DOHH2 (cell line): ENCODE results near the gene BCO2.

ENCODE experiments used
- EZH2phosphoT487 ChIP-seq: fragments of 200-600 bp; sonication (generic); IDR thresholded peaks from 2 replicates; pipeline ENCODE4 v1.6.1; 2017; ENCODE audit warnings: borderline replicate concordance, mild to moderate bottlenecking, antibody characterized with exemption, low read length, moderate library complexity, mixed read lengths
- TF ChIP-seq, protein P1 (sequence below): fragments of 200-600 bp; sonication (generic); IDR thresholded peaks from one replicate; pipeline ENCODE4 v1.5.1; 2014; ENCODE audit warnings: antibody characterized with exemption, mild to moderate bottlenecking, low read depth, low read length; ENCODE audit not compliant: poor library complexity, severe bottlenecking

DNA sequence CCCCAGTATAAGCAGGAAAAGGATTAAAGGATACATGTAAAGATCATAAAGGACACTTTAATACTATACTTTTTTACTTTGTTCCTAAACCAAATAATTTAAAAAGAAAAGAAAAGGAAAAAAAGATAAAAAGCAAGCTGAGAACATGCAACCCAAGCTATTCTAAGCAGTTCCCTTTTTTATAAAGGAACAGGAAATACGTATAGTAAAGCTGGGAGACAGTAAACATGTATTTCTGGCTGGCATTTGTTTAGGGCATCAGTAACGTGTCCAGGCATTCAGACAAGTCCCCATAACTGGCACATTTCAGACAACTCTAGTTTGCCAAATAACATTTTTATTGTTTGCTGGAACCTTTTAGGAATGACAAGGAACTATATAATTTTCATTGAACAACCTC is 24.9 kb downstream of the BCO2 start:
- TF ChIP-seq, protein P1, sequence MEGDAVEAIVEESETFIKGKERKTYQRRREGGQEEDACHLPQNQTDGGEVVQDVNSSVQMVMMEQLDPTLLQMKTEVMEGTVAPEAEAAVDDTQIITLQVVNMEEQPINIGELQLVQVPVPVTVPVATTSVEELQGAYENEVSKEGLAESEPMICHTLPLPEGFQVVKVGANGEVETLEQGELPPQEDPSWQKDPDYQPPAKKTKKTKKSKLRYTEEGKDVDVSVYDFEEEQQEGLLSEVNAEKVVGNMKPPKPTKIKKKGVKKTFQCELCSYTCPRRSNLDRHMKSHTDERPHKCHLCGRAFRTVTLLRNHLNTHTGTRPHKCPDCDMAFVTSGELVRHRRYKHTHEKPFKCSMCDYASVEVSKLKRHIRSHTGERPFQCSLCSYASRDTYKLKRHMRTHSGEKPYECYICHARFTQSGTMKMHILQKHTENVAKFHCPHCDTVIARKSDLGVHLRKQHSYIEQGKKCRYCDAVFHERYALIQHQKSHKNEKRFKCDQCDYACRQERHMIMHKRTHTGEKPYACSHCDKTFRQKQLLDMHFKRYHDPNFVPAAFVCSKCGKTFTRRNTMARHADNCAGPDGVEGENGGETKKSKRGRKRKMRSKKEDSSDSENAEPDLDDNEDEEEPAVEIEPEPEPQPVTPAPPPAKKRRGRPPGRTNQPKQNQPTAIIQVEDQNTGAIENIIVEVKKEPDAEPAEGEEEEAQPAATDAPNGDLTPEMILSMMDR: no peak
- TF ChIP-seq EZH2phosphoT487: no peak
